HepG2 (cell line): ENCODE results near the gene ZFR2. TPM values are rescaled to one million over a fixed set of nuclear protein-coding genes. Genes with fewer than 3 reads are reported as not detected.

ENCODE experiments used
- ATAC-seq: fragments of 200-7000 bp; cut with Tn5 transposase; 3 replicates; pipeline ENCODE4 v1.9.1; 2020; ENCODE audit warnings: mild to moderate bottlenecking, moderate library complexity
- BruUV-seq: library from RNA; stranded (reverse); fragments of 400-500 nt; replicated peaks from 2 replicates; lab custom pipeline; 2021; lab: Mats Ljungman, UMichigan
- CTCF ChIA-PET: fragments of 300-600 bp; formaldehyde crosslinking; extraction: SDS; loops from one replicate; lab custom pipeline; 2021; ENCODE audit warnings: low total read pairs, inconsistent platforms, low intra/inter-chr PET ratio; lab: Yijun Ruan, JAX
- POLR2A ChIA-PET: fragments of 350-600 bp; sonication (Branson Sonifier 250); formaldehyde crosslinking; loops from one replicate; lab custom pipeline; 2020; ENCODE audit warnings: antibody characterized with exemption, inconsistent platforms; lab: Yijun Ruan, JAX
- DNase-seq: peaks from one replicate; pipeline ENCODE4 v3.0.0-alpha.2; 2015; ENCODE audit warnings: low spot score
- FAIRE-seq: peaks from 3 replicates; lab custom pipeline; 2011; peaks lifted over from hg19 to GRCh38; lab: Jason Lieb, UNC
- H2AFZ ChIP-seq: one replicate; pipeline ENCODE4 v1.6.1; 2011; ENCODE audit warnings: low read length, inconsistent platforms
- H3K27ac ChIP-seq: fragments of 300-600 bp; 3 replicates; pipeline ENCODE4 v1.8.0; 2011; ENCODE audit warnings: mixed run types, mild to moderate bottlenecking, mixed read lengths, low read length, inconsistent platforms; ENCODE audit not compliant: insufficient read depth; ENCODE audit errors: extremely low read length
- H3K27me3 ChIP-seq, 2 experiments: fragments of 200-600 bp in 1 of 2; 2 replicates in 1 of 2; 3 replicates in 1 of 2; pipeline versions ENCODE4 v1.6.0 to v1.8.0; 2011; ENCODE audit warnings: low read length in 2 of 2, mild to moderate bottlenecking in 2 of 2, moderate library complexity in 2 of 2, inconsistent platforms in 1 of 2; ENCODE audit not compliant: insufficient read depth in 2 of 2, control insufficient read depth in 1 of 2
- H3K36me3 ChIP-seq, 2 experiments: fragments of 200-600 bp in 1 of 2; replicated peaks in 1 of 2; 2 replicates in 1 of 2; 3 replicates in 1 of 2; pipeline versions ENCODE4 v1.5.1 to v1.8.0; 2011; ENCODE audit warnings: low read length in 2 of 2, inconsistent platforms in 1 of 2; ENCODE audit not compliant: insufficient read depth in 2 of 2, control insufficient read depth in 1 of 2
- H3K4me1 ChIP-seq: 2 replicates; pipeline ENCODE4 v1.5.1; 2012; ENCODE audit warnings: low read length, inconsistent platforms; ENCODE audit not compliant: insufficient read depth
- H3K4me2 ChIP-seq: 2 replicates; pipeline ENCODE4 v1.6.0; 2011; ENCODE audit warnings: low read depth, low read length, inconsistent platforms
- H3K4me3 ChIP-seq, 3 experiments: fragments of 200-600 bp in 1 of 3; sonication (generic), shearing (Covaris generic) in 1 of 3; replicated peaks in 1 of 3; 2 replicates each; pipeline ENCODE4 v1.5.1; 2011 to 2016; ENCODE audit warnings: low read length in 3 of 3, inconsistent platforms in 2 of 3, low read depth in 2 of 3, mild to moderate bottlenecking in 2 of 3, control low read depth in 1 of 3, mixed read lengths in 1 of 3; ENCODE audit not compliant: insufficient read depth in 1 of 3
- H3K79me2 ChIP-seq: one replicate; pipeline ENCODE4 v1.6.1; 2011; ENCODE audit warnings: low read length, inconsistent platforms; ENCODE audit not compliant: insufficient read depth
- H3K9ac ChIP-seq: 2 replicates; pipeline ENCODE4 v1.6.0; 2011; ENCODE audit warnings: mild to moderate bottlenecking, low read depth, low read length, inconsistent platforms; ENCODE audit not compliant: insufficient read depth
- H3K9me3 ChIP-seq: 2 replicates; pipeline ENCODE4 v1.5.1; 2012; ENCODE audit warnings: mild to moderate bottlenecking, low read length
- H4K20me1 ChIP-seq: 2 replicates; pipeline ENCODE4 v1.6.0; 2011; ENCODE audit warnings: inconsistent platforms, mild to moderate bottlenecking, low read length, moderate library complexity; ENCODE audit not compliant: insufficient read depth
- ATF5 ChIP-seq: sonication (generic); formaldehyde crosslinking; IDR thresholded peaks from 2 replicates; pipeline ENCODE4 v1.4.0; 2020; ENCODE audit warnings: mild to moderate bottlenecking, low read depth, missing genetic modification reagents
- ATRX ChIP-seq: sonication (generic); formaldehyde crosslinking; IDR thresholded peaks from 2 replicates; pipeline ENCODE4 v1.4.0; 2020; ENCODE audit warnings: missing genetic modification reagents, borderline replicate concordance
- BHLHE40 ChIP-seq: IDR thresholded peaks from 2 replicates; pipeline ENCODE4 v1.6.1; 2011; ENCODE audit warnings: low read length, improper control_type of control experiment
- CBX2 ChIP-seq, 2 experiments: fragments of 200-600 bp in 1 of 2; sonication (generic); formaldehyde crosslinking in 1 of 2; IDR thresholded peaks; 2 replicates each; pipeline versions ENCODE4 v1.7.0 to v1.8.1; 2018 to 2022; ENCODE audit warnings: low read depth in 2 of 2, low read length in 1 of 2, mild to moderate bottlenecking in 1 of 2, missing genetic modification reagents in 1 of 2
- MEIS1 ChIP-seq: sonication (generic); formaldehyde crosslinking; IDR thresholded peaks from 2 replicates; pipeline ENCODE4 v1.9.0; 2021; ENCODE audit warnings: mild to moderate bottlenecking, missing genetic modification reagents, moderate library complexity, borderline replicate concordance
- RBM22 ChIP-seq: fragments of 200-400 bp; formaldehyde crosslinking; optimal IDR thresholded peaks from 2 replicates; pipeline ENCODE3; 2017; ENCODE audit warnings: mild to moderate bottlenecking, low read length, moderate library complexity
- TBP ChIP-seq: sonication (generic); formaldehyde crosslinking; IDR thresholded peaks from 2 replicates; pipeline ENCODE4 v1.5.0; 2020; ENCODE audit warnings: missing genetic modification reagents
- TMF1 ChIP-seq: sonication (generic); formaldehyde crosslinking; IDR thresholded peaks from 2 replicates; pipeline ENCODE4 v1.8.1; 2022; ENCODE audit warnings: low read depth, missing genetic modification reagents
- ZBTB14 ChIP-seq: sonication (generic); formaldehyde crosslinking; IDR thresholded peaks from 2 replicates; pipeline ENCODE4 v1.4.0; 2020; ENCODE audit warnings: missing genetic modification reagents
- ZBTB21 ChIP-seq: sonication (generic); formaldehyde crosslinking; IDR thresholded peaks from 2 replicates; pipeline ENCODE4 v1.4.0; 2020; ENCODE audit warnings: missing genetic modification reagents
- ZC3H4 ChIP-seq: sonication (generic); formaldehyde crosslinking; IDR thresholded peaks from 2 replicates; pipeline ENCODE4 v1.4.0; 2020; ENCODE audit warnings: missing genetic modification reagents, borderline replicate concordance
- ZNF10 ChIP-seq: sonication (generic); formaldehyde crosslinking; IDR thresholded peaks from 2 replicates; pipeline ENCODE4 v1.4.0; 2020; ENCODE audit warnings: mild to moderate bottlenecking, low read depth, missing genetic modification reagents, borderline replicate concordance
- ZNF232 ChIP-seq: sonication (generic); formaldehyde crosslinking; IDR thresholded peaks from 2 replicates; pipeline ENCODE4 v1.4.0; 2020; ENCODE audit warnings: missing genetic modification reagents, borderline replicate concordance
- ZNF260 ChIP-seq: sonication (generic); formaldehyde crosslinking; IDR thresholded peaks from 2 replicates; pipeline ENCODE4 v1.4.0; 2020; ENCODE audit warnings: missing genetic modification reagents, low read depth, mild to moderate bottlenecking, borderline replicate concordance
- ZNF570 ChIP-seq: sonication (generic); formaldehyde crosslinking; IDR thresholded peaks from 2 replicates; pipeline ENCODE4 v1.4.0; 2020; ENCODE audit warnings: mild to moderate bottlenecking, missing genetic modification reagents, borderline replicate concordance
- ZNF607 ChIP-seq: sonication (generic); formaldehyde crosslinking; IDR thresholded peaks from 2 replicates; pipeline ENCODE4 v1.5.1; 2020; ENCODE audit warnings: missing genetic modification reagents, mild to moderate bottlenecking, borderline replicate concordance
- ZNF674 ChIP-seq: sonication (generic); formaldehyde crosslinking; IDR thresholded peaks from 2 replicates; pipeline ENCODE4 v1.5.0; 2020; ENCODE audit warnings: low read depth, mild to moderate bottlenecking, missing genetic modification reagents
- whole genome bisulfite sequencing: methylation state at CpG from one replicate; pipeline ENCODE4 v1.1.6; 2017; ENCODE audit warnings: low lambda C conversion rate; 5-methylcytosine and 5-hydroxymethylcytosine counted together
- in situ Hi-C: cut with HindIII; loops from 2 replicates; pipeline ENCODE4 v1.10.0; 2017; ENCODE audit warnings: low pct_unique_long_range_greater_than_20kb; ENCODE audit not compliant: extremely low pct_ligation_motif_present
- intact Hi-C: fragments of 100-400 bp; cut with micrococcal nuclease; formaldehyde crosslinking; loops from one replicate; pipeline ENCODE4 v1.10.0; 2022; ENCODE audit not compliant: unreplicated experiment
- polyA plus RNA-seq, 8 experiments: library from polyadenylated mRNA; depleted of rRNA in 3 of 8; stranded (reverse) in 7 of 8; unstranded in 1 of 8; fragments of >200 nt; fragmentation: Illumina TruSeq in 4 of 8; extraction: Trizol in 4 of 8; gene quantifications; 2 replicates each; pipeline versions ENCODE4 v1.2.1 to v1.2.3, GENCODE V29; 2011 to 2016; ENCODE audit warnings: low read depth in 4 of 8, missing spikeins in 1 of 8, mixed read lengths in 1 of 8; ENCODE audit not compliant: insufficient read depth in 1 of 8
- total RNA-seq, 5 experiments: library from RNA; depleted of rRNA; stranded (reverse); fragments of >200 nt; fragmentation: Illumina TruSeq; extraction: Trizol; gene quantifications; 2 replicates each; pipeline ENCODE4 v1.2.3, GENCODE V29; 2016; ENCODE audit warnings: low read depth in 1 of 5
- TF ChIP-seq, protein P1 (sequence below): sonication (generic); formaldehyde crosslinking; IDR thresholded peaks from 2 replicates; pipeline ENCODE4 v1.4.0; 2020; ENCODE audit warnings: missing genetic modification reagents

Gene ZFR2
- total and polyA plus RNA-seq, 2 of the 13 experiments (the other 11 are each of a cell fraction or from before 2014, with no cell fraction given): 0.37 to 0.69 TPM

GRCh38 chr19:3823350-3823713 is 45.5 kb downstream of the ZFR2 start (continued):
- TF ChIP-seq, protein P1, sequence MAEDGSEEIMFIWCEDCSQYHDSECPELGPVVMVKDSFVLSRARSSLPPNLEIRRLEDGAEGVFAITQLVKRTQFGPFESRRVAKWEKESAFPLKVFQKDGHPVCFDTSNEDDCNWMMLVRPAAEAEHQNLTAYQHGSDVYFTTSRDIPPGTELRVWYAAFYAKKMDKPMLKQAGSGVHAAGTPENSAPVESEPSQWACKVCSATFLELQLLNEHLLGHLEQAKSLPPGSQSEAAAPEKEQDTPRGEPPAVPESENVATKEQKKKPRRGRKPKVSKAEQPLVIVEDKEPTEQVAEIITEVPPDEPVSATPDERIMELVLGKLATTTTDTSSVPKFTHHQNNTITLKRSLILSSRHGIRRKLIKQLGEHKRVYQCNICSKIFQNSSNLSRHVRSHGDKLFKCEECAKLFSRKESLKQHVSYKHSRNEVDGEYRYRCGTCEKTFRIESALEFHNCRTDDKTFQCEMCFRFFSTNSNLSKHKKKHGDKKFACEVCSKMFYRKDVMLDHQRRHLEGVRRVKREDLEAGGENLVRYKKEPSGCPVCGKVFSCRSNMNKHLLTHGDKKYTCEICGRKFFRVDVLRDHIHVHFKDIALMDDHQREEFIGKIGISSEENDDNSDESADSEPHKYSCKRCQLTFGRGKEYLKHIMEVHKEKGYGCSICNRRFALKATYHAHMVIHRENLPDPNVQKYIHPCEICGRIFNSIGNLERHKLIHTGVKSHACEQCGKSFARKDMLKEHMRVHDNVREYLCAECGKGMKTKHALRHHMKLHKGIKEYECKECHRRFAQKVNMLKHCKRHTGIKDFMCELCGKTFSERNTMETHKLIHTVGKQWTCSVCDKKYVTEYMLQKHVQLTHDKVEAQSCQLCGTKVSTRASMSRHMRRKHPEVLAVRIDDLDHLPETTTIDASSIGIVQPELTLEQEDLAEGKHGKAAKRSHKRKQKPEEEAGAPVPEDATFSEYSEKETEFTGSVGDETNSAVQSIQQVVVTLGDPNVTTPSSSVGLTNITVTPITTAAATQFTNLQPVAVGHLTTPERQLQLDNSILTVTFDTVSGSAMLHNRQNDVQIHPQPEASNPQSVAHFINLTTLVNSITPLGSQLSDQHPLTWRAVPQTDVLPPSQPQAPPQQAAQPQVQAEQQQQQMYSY (CRISPR knock-in tag): no peak
- TF ChIP-seq ATRX (CRISPR knock-in tag): no peak

- ATAC-seq: no peak
- H3K79me2 ChIP-seq: no peaks in the 10 kb centered on the region
- H3K27ac ChIP-seq: no peak overlapping the region
- no peak overlapping the region for H3K4me3 ChIP-seq
- no peaks in the 10 kb centered on the region for H3K36me3 ChIP-seq
- H4K20me1 ChIP-seq: no peaks in the 10 kb centered on the region
- H3K9ac ChIP-seq: no peak overlapping the region
- no peaks in the 10 kb centered on the region for H3K9me3 ChIP-seq
- FAIRE-seq: no peak
- H3K4me2 ChIP-seq: no peak overlapping the region
- whole genome bisulfite sequencing: 46% methylated on average over 3 of the region's 26 CpGs
- no TSS peak for BruUV-seq
- CTCF ChIA-PET: no interaction called here
- POLR2A ChIA-PET: no interaction called here
- intact Hi-C loops (no loop called here), in situ Hi-C loops (no loop called here)
- no peak for DNase-seq
- no peaks in the 10 kb centered on the region for H3K4me1 ChIP-seq
- peaks cover 12 to 59% of the 10 kb centered on the region in 2 experiments for H3K27me3 ChIP-seq
- no peak overlapping the region for H2AFZ ChIP-seq
- TF ChIP-seq CBX2 (IDR thresholded peaks at IDR 0.05; ENCODE audit: low read depth, low read length) (no peak), CBX2 (CRISPR knock-in tag; IDR thresholded peaks at IDR 0.05; ENCODE audit: low read depth) (no peak), ZNF570 (no peak), ZNF260 (no peak), BHLHE40 (no peak), ZC3H4 (CRISPR knock-in tag) (no peak), ZNF607 (no peak), ZNF232 (CRISPR knock-in tag) (no peak), ZNF674 (no peak), MEIS1 (CRISPR knock-in tag) (no peak), RBM22 (no peak), ZNF10 (CRISPR knock-in tag) (no peak), ZBTB21 (CRISPR knock-in tag) (no peak), ATF5 (CRISPR knock-in tag) (no peak), TBP (CRISPR knock-in tag) (no peak), TMF1 (CRISPR knock-in tag) (no peak), ZBTB14 (CRISPR knock-in tag) (no peak)
These were observed 46.0 kb downstream of the ZFR2 start for GRCh38 chr19:3822683-3823349.
